BE2C (cell line): ENCODE measurements around the gene PPP2R5C.

Experiments
- DNase-seq: peaks from one replicate; pipeline ENCODE4 v3.0.0-alpha.2; 2020
- H3K27me3 ChIP-seq: fragments of 250-450 bp; sonication (Bioruptor Pico); 2 replicates; pipeline ENCODE4 v1.5.1; 2020; ENCODE audit warnings: mild to moderate bottlenecking
- H3K36me3 ChIP-seq: fragments of 250-450 bp; sonication (Bioruptor Pico); 2 replicates; pipeline ENCODE4 v1.5.1; 2020; ENCODE audit warnings: mild to moderate bottlenecking
- H3K4me1 ChIP-seq: fragments of 250-450 bp; sonication (Bioruptor Pico); 2 replicates; pipeline ENCODE4 v1.5.1; 2020
- H3K4me3 ChIP-seq: 2 replicates; pipeline ENCODE4 v1.5.1; 2011; ENCODE audit warnings: low read depth, low read length
- H3K9me3 ChIP-seq: fragments of 250-450 bp; sonication (Bioruptor Pico); 2 replicates; pipeline ENCODE4 v1.5.1; 2020
- CTCF ChIP-seq: IDR thresholded peaks from 2 replicates; pipeline ENCODE4 v1.5.1; 2012; ENCODE audit warnings: mild to moderate bottlenecking, low read depth, low read length

Gene PPP2R5C

DNA sequence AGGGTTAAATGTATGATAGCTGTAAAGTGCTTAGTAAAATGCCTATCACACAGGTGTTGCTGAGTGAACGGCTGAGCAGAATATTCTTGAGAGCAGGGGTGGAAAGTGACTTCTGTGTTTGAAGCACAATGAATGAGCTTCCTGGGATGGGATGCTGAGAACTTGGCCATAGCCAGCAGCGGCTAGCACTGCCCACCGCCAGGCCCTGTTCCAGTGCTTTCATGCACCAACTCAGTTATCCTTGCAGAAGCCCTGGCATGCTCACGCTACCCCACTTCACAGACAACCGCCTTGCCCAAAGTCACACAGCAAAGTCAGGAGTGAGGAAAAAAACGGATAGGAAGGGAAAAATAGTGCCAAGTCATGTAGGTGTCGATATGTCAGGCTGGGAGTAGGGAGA lies 213.7 kb downstream of the PPP2R5C start:
- H3K9me3 ChIP-seq: no peaks in the 10 kb centered on the region
- H3K4me1 ChIP-seq: peaks cover 7% of the 10 kb centered on the region
- H3K27me3 ChIP-seq: no peaks in the 10 kb centered on the region
- DNase-seq: no peak
- peaks cover 62% of the 10 kb centered on the region for H3K36me3 ChIP-seq
- H3K4me3 ChIP-seq: no peak overlapping the region
- no peak for TF ChIP-seq CTCF
